Keratinocyte (primary cell): Measurements from ENCODE around the gene SLC22A3. TPM values are rescaled to one million over a fixed set of nuclear protein-coding genes. Genes with fewer than 3 reads are reported as not detected.

Source experiments
- DNase-seq: peaks from one replicate; pipeline ENCODE4 v3.0.0-alpha.2; 2011; ENCODE audit warnings: low read depth, missing footprints, low spot score
- FAIRE-seq: peaks from 2 replicates; lab custom pipeline; 2011; peaks lifted over from hg19 to GRCh38; lab: Jason Lieb, UNC
- H2AFZ ChIP-seq: 2 replicates; pipeline ENCODE4 v1.6.0; 2012; ENCODE audit warnings: low read length, control low read depth, inconsistent platforms; ENCODE audit not compliant: control insufficient read depth
- H3K27ac ChIP-seq: 2 replicates; pipeline ENCODE4 v1.5.1; 2011; ENCODE audit warnings: low read length; ENCODE audit not compliant: control insufficient read depth, insufficient read depth
- H3K27me3 ChIP-seq: 3 replicates; pipeline ENCODE4 v1.6.0; 2011; ENCODE audit warnings: low read length; ENCODE audit not compliant: control insufficient read depth, insufficient read depth; ENCODE audit errors: extremely low read depth
- H3K36me3 ChIP-seq, 2 experiments: 2 replicates in 1 of 2; 3 replicates in 1 of 2; pipeline ENCODE4 v1.5.1; 2011; ENCODE audit warnings: low read length in 2 of 2, mild to moderate bottlenecking in 1 of 2; ENCODE audit not compliant: control insufficient read depth in 2 of 2, insufficient read depth in 2 of 2; ENCODE audit errors: extremely low read depth in 1 of 2
- H3K4me1 ChIP-seq: 3 replicates; pipeline ENCODE4 v1.5.1; 2011; ENCODE audit warnings: low read length; ENCODE audit not compliant: control insufficient read depth, insufficient read depth; ENCODE audit errors: extremely low read depth
- H3K4me2 ChIP-seq: 3 replicates; pipeline ENCODE4 v1.6.0; 2011; ENCODE audit warnings: low read depth, low read length; ENCODE audit not compliant: control insufficient read depth, insufficient read depth; ENCODE audit errors: extremely low read depth
- H3K4me3 ChIP-seq, 3 experiments: fragments of 200-600 bp in 1 of 3; sonication (generic) in 1 of 3; 2 replicates in 2 of 3; 3 replicates in 1 of 3; pipeline ENCODE4 v1.5.1; 2011 to 2016; ENCODE audit warnings: low read length in 3 of 3, mild to moderate bottlenecking in 3 of 3, control low read depth in 2 of 3, inconsistent platforms in 1 of 3, low read depth in 1 of 3, mixed read lengths in 1 of 3, mixed run types in 1 of 3, moderate library complexity in 1 of 3; ENCODE audit not compliant: control insufficient read depth in 2 of 3, insufficient read depth in 2 of 3; ENCODE audit errors: extremely low read depth in 1 of 3
- H3K79me2 ChIP-seq: 2 replicates; pipeline ENCODE4 v1.6.0; 2012; ENCODE audit warnings: low read length; ENCODE audit not compliant: control insufficient read depth, insufficient read depth
- H3K9ac ChIP-seq: 3 replicates; pipeline ENCODE4 v1.6.0; 2011; ENCODE audit warnings: low read length; ENCODE audit not compliant: control insufficient read depth, insufficient read depth; ENCODE audit errors: extremely low read depth
- H3K9me1 ChIP-seq: 3 replicates; pipeline ENCODE4 v1.6.0; 2011; ENCODE audit warnings: low read length; ENCODE audit not compliant: control insufficient read depth, insufficient read depth; ENCODE audit errors: extremely low read depth
- H3K9me3 ChIP-seq: 2 replicates; pipeline ENCODE4 v1.5.1; 2012; ENCODE audit warnings: low read depth, low read length; ENCODE audit not compliant: control insufficient read depth
- H4K20me1 ChIP-seq: 3 replicates; pipeline ENCODE4 v1.6.0; 2011; ENCODE audit warnings: low read length; ENCODE audit not compliant: control insufficient read depth, insufficient read depth; ENCODE audit errors: extremely low read depth
- CTCF ChIP-seq, 3 experiments: IDR thresholded peaks in 1 of 3; conservative IDR thresholded peaks in 1 of 3; optimal IDR thresholded peaks in 1 of 3; 2 replicates in 2 of 3; 3 replicates in 1 of 3; pipeline versions ENCODE3 to v1.5.1; 2011; ENCODE audit warnings: low read length in 3 of 3, mild to moderate bottlenecking in 3 of 3, moderate library complexity in 2 of 3, control low read depth in 1 of 3, inconsistent platforms in 1 of 3; ENCODE audit not compliant: insufficient read depth in 2 of 3; ENCODE audit errors: extremely low read depth in 1 of 3
- EZH2 ChIP-seq: IDR thresholded peaks from one replicate; pipeline ENCODE4 v1.6.1; 2012; ENCODE audit warnings: inconsistent platforms, mild to moderate bottlenecking, low read length, moderate library complexity
- dilution Hi-C: fragments of 300-500 bp; cut with MboI; formaldehyde crosslinking; loops from one replicate; pipeline ENCODE4 v1.7.0; 2020; ENCODE audit warnings: low sequenced_read_pairs; ENCODE audit not compliant: extremely low pct_ligation_motif_present
- polyA plus RNA-seq, 5 experiments: library from polyadenylated mRNA; depleted of rRNA in 3 of 5; stranded (reverse) in 3 of 5; stranded (forward) in 1 of 5; unstranded in 1 of 5; fragments of >200 nt; gene quantifications; 1 replicate in 1 of 5; 2 replicates in 3 of 5; 3 replicates in 1 of 5; pipeline versions ENCODE4 v1.2.1 to v1.2.3, GENCODE V29; 2011 to 2012; ENCODE audit warnings: missing spikeins in 2 of 5, low read depth in 1 of 5, low replicate concordance in 1 of 5

Gene SLC22A3
- polyA plus RNA-seq, 1 donor (not counting 4 experiments of a cell fraction or from before 2014, with no cell fraction given): 1.8 TPM

DNA sequence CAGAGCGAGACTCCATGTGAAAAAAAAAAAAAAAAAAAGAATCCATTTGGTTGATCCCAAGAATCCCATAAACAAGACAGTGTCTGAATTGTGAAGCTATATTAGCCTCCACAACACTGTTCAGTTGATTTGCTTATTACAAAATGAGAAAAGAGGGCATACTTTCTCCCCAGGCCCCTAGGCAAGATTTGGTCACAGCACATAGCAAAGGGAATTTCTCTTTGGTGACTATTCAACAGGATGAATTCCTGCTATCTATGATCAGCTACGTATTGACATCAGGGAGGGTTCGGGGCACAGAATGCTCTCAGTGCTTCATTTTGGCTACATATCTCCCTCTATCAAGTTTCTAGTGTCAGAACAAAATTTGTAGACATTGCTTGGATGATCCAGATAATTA is 20.2 kb upstream of the SLC22A3 start:
- Histone ChIP-seq H3K79me2 (no peaks in the 10 kb centered on the region), H3K9me1 (no peaks in the 10 kb centered on the region), H3K36me3 (no peaks in the 10 kb centered on the region), H4K20me1 (no peaks in the 10 kb centered on the region), H3K4me3 (no peak overlapping the region), H3K4me1 (peaks cover 6% of the 10 kb centered on the region), H3K9ac (no peak overlapping the region), H3K27ac (no peak overlapping the region), H3K27me3 (no peaks in the 10 kb centered on the region), H3K4me2 (no peak overlapping the region), H2AFZ (no peak overlapping the region), H3K9me3 (no peaks in the 10 kb centered on the region)
- dilution Hi-C loops: no loop called here
- TF ChIP-seq CTCF (optimal IDR thresholded peaks at IDR 0.05 in 1 of 3, IDR thresholded peaks at IDR 0.05 in 1 of 3, conservative IDR thresholded peaks at IDR 0.05 in 1 of 3; ENCODE audit: extremely low read depth in 1 of 3, insufficient read depth in 2 of 3, low read length in 3 of 3): no peak
- TF ChIP-seq EZH2: no peak
- DNase-seq: no peak
- FAIRE-seq: no peak

DNA sequence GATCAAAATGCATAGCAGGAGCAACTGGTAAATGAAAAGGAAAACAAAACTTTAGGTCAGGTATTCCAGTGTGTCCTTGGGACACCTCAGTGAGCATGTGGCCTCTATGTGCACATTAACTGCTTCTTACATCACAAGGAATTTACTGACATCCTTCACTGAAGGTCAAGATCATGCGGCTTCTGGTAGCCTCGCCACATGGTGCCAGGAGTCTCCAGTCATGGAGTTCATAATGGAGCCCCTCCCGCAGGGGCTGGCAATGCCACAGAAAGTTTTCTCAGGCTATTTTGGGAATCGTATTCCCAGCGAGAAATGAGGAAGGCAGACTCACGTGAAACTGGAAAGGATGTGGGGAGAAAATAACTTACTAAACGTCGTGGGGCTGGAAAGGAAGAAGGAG is 19.7 kb upstream of the SLC22A3 start:
- DNase-seq (no peak), FAIRE-seq (no peak)
- H3K27me3 ChIP-seq: no peaks in the 10 kb centered on the region
- no peaks in the 10 kb centered on the region for H3K36me3 ChIP-seq
- H3K4me2 ChIP-seq: no peak overlapping the region
- dilution Hi-C loops: no loop called here
- no peak overlapping the region for H3K4me3 ChIP-seq
- no peaks in the 10 kb centered on the region for H3K9me3 ChIP-seq
- no peak for TF ChIP-seq EZH2
- no peak for TF ChIP-seq CTCF (optimal IDR thresholded peaks at IDR 0.05 in 1 of 3, IDR thresholded peaks at IDR 0.05 in 1 of 3, conservative IDR thresholded peaks at IDR 0.05 in 1 of 3; ENCODE audit: extremely low read depth in 1 of 3, insufficient read depth in 2 of 3, low read length in 3 of 3)
- H3K27ac ChIP-seq: no peak overlapping the region
- H2AFZ ChIP-seq: no peak overlapping the region
- no peak overlapping the region for H3K9ac ChIP-seq
- H4K20me1 ChIP-seq: no peaks in the 10 kb centered on the region
- no peaks in the 10 kb centered on the region for H3K9me1 ChIP-seq
- no peaks in the 10 kb centered on the region for H3K79me2 ChIP-seq
- peaks cover 6% of the 10 kb centered on the region for H3K4me1 ChIP-seq
